Measurements from ENCODE around the gene ATP5ME.

DNA sequence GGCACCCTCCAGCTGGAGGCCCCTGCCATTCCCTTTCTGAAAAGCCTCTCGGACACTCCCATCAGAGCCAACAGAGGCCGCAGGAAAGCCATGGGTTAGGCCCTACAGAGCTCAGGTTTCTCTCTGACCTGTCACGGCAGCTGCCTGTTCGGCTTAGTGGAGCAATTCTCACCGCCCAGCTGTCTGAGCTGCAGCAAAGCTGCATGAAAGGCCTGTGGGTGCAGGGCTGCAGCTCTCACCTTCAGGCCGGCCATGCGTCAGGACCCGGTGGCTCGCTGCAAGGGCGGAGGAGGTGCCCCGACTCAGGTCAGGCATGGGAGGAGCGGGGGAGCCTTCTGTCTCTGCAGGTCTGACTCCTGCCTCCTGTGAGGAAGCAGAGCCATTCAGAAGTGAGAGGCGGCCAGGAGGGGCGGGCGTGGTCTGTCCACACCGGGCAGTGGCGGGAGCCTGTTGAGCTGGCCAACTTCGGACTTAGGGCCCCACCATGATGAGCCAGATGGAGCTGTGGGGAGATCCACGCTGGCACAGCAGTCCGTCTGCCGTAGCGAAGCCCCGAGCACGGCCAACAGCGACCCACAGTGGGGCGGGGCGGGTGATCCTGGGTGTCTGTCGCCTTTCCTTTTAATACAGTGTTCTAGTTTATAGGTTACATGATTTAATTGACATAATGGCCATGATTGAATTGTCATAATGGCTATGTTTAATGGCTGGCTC lies 25.3 kb downstream of the ATP5ME start:
- TF ChIP-seq, protein P1, sequence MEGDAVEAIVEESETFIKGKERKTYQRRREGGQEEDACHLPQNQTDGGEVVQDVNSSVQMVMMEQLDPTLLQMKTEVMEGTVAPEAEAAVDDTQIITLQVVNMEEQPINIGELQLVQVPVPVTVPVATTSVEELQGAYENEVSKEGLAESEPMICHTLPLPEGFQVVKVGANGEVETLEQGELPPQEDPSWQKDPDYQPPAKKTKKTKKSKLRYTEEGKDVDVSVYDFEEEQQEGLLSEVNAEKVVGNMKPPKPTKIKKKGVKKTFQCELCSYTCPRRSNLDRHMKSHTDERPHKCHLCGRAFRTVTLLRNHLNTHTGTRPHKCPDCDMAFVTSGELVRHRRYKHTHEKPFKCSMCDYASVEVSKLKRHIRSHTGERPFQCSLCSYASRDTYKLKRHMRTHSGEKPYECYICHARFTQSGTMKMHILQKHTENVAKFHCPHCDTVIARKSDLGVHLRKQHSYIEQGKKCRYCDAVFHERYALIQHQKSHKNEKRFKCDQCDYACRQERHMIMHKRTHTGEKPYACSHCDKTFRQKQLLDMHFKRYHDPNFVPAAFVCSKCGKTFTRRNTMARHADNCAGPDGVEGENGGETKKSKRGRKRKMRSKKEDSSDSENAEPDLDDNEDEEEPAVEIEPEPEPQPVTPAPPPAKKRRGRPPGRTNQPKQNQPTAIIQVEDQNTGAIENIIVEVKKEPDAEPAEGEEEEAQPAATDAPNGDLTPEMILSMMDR (IDR thresholded peaks at IDR 0.05; ENCODE audit: borderline replicate concordance, extremely low read depth, low read length, poor library complexity, severe bottlenecking), result no peak
- TF ChIP-seq EZH2 (IDR thresholded peaks at IDR 0.05; ENCODE audit: borderline replicate concordance, low read depth, low read length, severe bottlenecking), result no peak

Measured in DND-41 (cell line).